RWPE2 (cell line): ENCODE results near the gene TCF7.

Experiments
- ATAC-seq: fragments of 200-7000 bp; cut with Tn5 transposase; 3 replicates; pipeline ENCODE4 v1.9.1; 2021; ENCODE audit warnings: low read depth
- DNase-seq: peaks from one replicate; pipeline ENCODE4 v3.0.0-alpha.2; 2020; ENCODE audit warnings: low spot score
- H3K27ac ChIP-seq: fragments of 450-650 bp; 2 replicates; pipeline ENCODE4 v1.5.1; 2017; ENCODE audit warnings: mild to moderate bottlenecking; ENCODE audit not compliant: poor library complexity, severe bottlenecking
- H3K27me3 ChIP-seq: fragments of 250-450 bp; sonication (Bioruptor Pico); 2 replicates; pipeline ENCODE4 v1.5.1; 2021; ENCODE audit warnings: mild to moderate bottlenecking, moderate library complexity; ENCODE audit not compliant: insufficient read depth, poor library complexity, severe bottlenecking
- H3K36me3 ChIP-seq: fragments of 250-450 bp; sonication (Bioruptor Pico); 2 replicates; pipeline ENCODE4 v1.5.1; 2020; ENCODE audit warnings: low read depth, mild to moderate bottlenecking, moderate library complexity
- H3K4me1 ChIP-seq: fragments of 250-450 bp; sonication (Bioruptor Pico); 2 replicates; pipeline ENCODE4 v1.5.1; 2021; ENCODE audit warnings: mild to moderate bottlenecking, moderate library complexity; ENCODE audit not compliant: insufficient read depth, poor library complexity, severe bottlenecking
- H3K4me3 ChIP-seq: fragments of 250-450 bp; sonication (Bioruptor Pico); 2 replicates; pipeline ENCODE4 v1.5.1; 2021; ENCODE audit warnings: mild to moderate bottlenecking, moderate library complexity; ENCODE audit not compliant: severe bottlenecking
- H3K9me3 ChIP-seq: fragments of 250-450 bp; sonication (Bioruptor Pico); 2 replicates; pipeline ENCODE4 v1.5.1; 2021; ENCODE audit warnings: mild to moderate bottlenecking, moderate library complexity; ENCODE audit not compliant: severe bottlenecking
- TF ChIP-seq, protein P1 (sequence below): fragments of 450-650 bp; IDR thresholded peaks from one replicate; pipeline ENCODE4 v1.5.1; 2017; ENCODE audit warnings: mild to moderate bottlenecking, moderate library complexity; ENCODE audit not compliant: poor library complexity, severe bottlenecking

Gene TCF7

DNA sequence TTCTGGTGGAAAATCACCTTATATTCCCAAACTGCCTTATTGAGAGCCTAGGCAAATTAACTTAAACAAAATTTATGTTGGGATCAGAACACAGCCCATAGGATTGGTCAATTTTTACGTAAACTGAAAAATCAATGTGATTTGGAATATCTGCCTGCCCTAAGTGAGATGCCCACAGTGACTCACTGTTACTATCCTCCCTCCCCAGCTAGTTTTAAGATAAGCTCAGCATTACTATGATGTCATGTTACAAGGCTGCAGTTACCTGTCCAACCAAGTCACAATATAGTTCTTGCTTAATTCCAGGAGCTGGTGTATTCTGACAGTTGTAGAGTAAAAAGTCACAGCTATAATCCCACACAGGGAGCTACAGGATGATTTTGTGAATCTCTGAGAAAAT is 39.2 kb downstream of the TCF7 start:
- Histone ChIP-seq H3K4me3 (no peak overlapping the region), H3K36me3 (peaks cover 96% of the 10 kb centered on the region), H3K9me3 (no peaks in the 10 kb centered on the region), H3K4me1 (peaks cover 4% of the 10 kb centered on the region), H3K27ac (no peak overlapping the region), H3K27me3 (no peaks in the 10 kb centered on the region)
- ATAC-seq (peak; percentile 51; the same call in 1 of the 3 replicates), DNase-seq (no peak)
- TF ChIP-seq, protein P1, sequence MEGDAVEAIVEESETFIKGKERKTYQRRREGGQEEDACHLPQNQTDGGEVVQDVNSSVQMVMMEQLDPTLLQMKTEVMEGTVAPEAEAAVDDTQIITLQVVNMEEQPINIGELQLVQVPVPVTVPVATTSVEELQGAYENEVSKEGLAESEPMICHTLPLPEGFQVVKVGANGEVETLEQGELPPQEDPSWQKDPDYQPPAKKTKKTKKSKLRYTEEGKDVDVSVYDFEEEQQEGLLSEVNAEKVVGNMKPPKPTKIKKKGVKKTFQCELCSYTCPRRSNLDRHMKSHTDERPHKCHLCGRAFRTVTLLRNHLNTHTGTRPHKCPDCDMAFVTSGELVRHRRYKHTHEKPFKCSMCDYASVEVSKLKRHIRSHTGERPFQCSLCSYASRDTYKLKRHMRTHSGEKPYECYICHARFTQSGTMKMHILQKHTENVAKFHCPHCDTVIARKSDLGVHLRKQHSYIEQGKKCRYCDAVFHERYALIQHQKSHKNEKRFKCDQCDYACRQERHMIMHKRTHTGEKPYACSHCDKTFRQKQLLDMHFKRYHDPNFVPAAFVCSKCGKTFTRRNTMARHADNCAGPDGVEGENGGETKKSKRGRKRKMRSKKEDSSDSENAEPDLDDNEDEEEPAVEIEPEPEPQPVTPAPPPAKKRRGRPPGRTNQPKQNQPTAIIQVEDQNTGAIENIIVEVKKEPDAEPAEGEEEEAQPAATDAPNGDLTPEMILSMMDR: no peak

DNA sequence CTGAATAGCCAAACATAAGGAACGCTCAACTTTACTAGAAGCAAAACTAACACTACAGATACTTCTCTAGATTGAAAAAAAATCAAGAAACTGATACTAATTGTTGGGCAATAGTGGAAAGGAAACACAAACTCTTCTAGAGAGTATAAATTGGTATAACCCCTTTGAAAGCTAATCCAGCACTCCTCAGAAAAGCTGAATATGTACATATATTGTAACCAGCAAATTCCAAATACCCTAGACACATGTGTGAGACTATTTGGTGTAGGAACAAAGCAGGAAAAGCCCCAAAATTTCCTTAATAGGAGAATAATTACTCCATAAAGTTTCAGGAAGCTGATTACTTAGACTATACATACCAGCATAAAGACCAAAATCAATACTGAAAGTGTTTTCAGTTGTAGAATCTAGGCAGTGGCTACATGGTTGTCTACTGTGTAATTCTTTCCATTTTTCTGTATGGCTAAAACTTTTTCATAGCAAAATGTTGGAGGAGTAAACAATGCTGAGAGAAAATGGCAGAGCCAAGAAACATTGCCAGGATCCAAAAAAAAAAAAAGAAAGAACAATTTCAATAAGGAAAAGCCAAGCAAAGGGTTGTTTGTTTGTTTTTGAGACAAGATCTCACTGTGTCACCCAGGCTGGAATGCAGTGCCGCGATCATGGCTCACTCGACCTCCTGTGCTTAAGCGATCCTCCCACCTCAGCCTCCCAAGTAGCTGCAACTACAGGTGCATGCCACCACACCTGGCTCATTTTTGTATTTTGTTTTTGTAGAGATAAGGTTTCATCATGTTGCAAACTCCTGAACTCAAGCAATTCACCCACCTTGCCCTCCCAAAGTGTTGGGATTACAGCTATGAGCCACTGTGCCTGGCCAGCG is 47.3 kb downstream of the TCF7 start:
- ATAC-seq (no peak), DNase-seq (no peak)
- peaks cover 9% of the 10 kb centered on the region for H3K9me3 ChIP-seq
- peaks cover 88% of the 10 kb centered on the region for H3K36me3 ChIP-seq
- no peak overlapping the region for H3K4me3 ChIP-seq
- H3K27me3 ChIP-seq: no peaks in the 10 kb centered on the region
- H3K27ac ChIP-seq: no peak overlapping the region
- H3K4me1 ChIP-seq: no peaks in the 10 kb centered on the region
- TF ChIP-seq, protein P1: no peak

DNA sequence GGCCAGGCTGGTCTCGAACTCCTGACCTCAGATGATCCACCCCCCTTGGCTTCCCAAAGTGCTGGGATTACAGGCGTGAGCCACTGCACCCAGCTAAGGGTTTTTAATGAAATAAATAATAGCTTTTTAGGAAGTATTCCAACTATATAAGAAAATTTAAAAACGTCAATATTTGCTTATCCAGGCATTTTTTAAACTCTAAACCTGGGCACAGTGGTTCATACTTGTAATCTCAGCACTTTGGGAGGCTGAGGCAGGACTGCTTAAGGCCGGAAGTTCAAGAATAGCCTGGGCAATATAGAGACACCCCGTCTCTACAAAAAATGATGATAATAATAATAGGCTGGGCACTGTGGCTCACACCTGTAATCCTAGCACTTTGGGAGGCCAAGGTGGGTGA is 48.1 kb downstream of the TCF7 start:
- Histone ChIP-seq H3K4me3 (no peak overlapping the region), H3K27me3 (no peaks in the 10 kb centered on the region), H3K36me3 (peaks cover 88% of the 10 kb centered on the region), H3K27ac (no peak overlapping the region), H3K4me1 (no peaks in the 10 kb centered on the region), H3K9me3 (peaks cover 9% of the 10 kb centered on the region)
- TF ChIP-seq, protein P1: no peak
- ATAC-seq (no peak), DNase-seq (no peak)

DNA sequence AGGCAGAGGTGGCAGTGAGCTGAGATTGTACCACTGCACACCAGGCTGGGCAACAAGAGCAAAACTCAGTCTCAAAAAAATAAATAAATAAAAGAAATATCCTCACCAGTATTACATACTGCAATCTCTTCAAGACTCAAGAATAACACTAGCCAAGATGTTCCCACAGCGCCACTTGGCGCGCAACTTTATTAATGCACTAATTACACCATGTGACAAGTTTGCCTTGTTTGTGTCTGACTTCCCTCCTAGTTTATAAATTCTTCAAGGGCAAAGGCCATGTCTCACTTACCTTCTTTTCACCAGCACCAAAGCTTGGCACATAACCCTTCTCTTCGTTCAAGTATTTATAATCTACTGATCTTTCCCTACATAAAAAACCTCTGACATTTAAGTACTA is 57.5 kb downstream of the TCF7 start:
- H3K36me3 ChIP-seq: peaks cover 68% of the 10 kb centered on the region
- no peak for ATAC-seq
- TF ChIP-seq, protein P1: no peak

More for the DNA sequence above, 57.5 kb downstream of the TCF7 start:
- Histone ChIP-seq H3K4me3 (no peak overlapping the region), H3K4me1 (peaks cover 11% of the 10 kb centered on the region), H3K9me3 (no peaks in the 10 kb centered on the region), H3K27me3 (no peaks in the 10 kb centered on the region), H3K27ac (no peak overlapping the region)
- DNase-seq: no peak
